GM12872 (cell line): ENCODE data around the gene MYOM3.

Source experiments
- CTCF ChIP-seq: IDR thresholded peaks from 3 replicates; pipeline ENCODE4 v1.5.1; 2011; ENCODE audit warnings: low read depth, mild to moderate bottlenecking, low read length, moderate library complexity; ENCODE audit not compliant: insufficient read depth

The MYOM3 gene

GRCh38 chr1:24119489-24119858 is 7.5 kb upstream of the MYOM3 start:
- no peak for TF ChIP-seq CTCF

GRCh38 chr1:24118410-24119242 is 6.7 kb upstream of the MYOM3 start:
- no peak for TF ChIP-seq CTCF

- TF ChIP-seq CTCF, result no peak
Observed at GRCh38 chr1:24117722-24118409, 5.9 kb upstream of the MYOM3 start.

GRCh38 chr1:24117132-24117531 is 5.2 kb upstream of the MYOM3 start:
- TF ChIP-seq CTCF, result no peak

GRCh38 chr1:24114753-24115152 is 2.8 kb upstream of the MYOM3 start:
- TF ChIP-seq CTCF, result no peak

- TF ChIP-seq CTCF, result no peak
Observed at GRCh38 chr1:24113641-24114033, 1.7 kb upstream of the MYOM3 start.

- TF ChIP-seq CTCF, result no peak
Observed at GRCh38 chr1:24111262-24111995, 506 bp downstream of the MYOM3 start.
